ENCODE measurements around the gene ATP5F1D. TPM values are rescaled to one million over a fixed set of nuclear protein-coding genes. Genes with fewer than 3 reads are reported as not detected.
A peak's percentile ranks its signal among the peaks of the same experiment; 100 is the strongest.

Gene ATP5F1D
- total RNA-seq, 1 experiment from 2014 or later: 126 TPM

DNA sequence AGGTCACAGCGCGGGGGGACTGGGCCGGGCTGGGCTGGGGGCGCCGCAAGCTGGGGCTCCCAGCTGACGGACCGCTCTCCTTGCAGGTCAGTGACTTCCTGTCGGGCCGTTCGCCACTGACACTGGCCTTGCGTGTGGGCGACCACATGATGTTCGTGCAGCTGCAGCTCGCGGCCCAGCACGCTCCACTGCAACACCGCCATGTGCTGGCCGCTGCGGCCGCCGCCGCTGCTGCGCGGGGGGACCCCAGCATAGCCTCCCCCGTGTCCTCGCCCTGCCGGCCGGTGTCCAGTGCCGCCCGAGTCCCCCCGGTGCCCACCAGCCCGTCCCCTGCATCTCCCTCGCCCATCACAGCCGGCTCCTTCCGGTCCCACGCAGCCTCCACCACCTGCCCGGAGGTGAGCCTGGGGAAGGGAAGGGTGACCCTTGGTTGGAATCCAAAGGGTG is 12.6 kb downstream of the ATP5F1D start:
- peaks cover 17% of the 10 kb centered on the region for H3K36me3 ChIP-seq (ENCODE audit: control insufficient read depth, insufficient read depth, low read length)
- Mint-ChIP-seq H3K9me3 (ENCODE audit: unreplicated experiment) (no peaks in the 10 kb centered on the region), H3K27ac (ENCODE audit: unreplicated experiment) (peak overlapping the region; percentile 91), H3K27me3 (ENCODE audit: insufficient read depth, unreplicated experiment) (no peaks in the 10 kb centered on the region), H3K4me3 (ENCODE audit: unreplicated experiment) (peak overlapping the region; percentile 27), H3K4me1 (ENCODE audit: low read depth, unreplicated experiment) (peaks cover 12% of the 10 kb centered on the region), H3K36me3 (ENCODE audit: insufficient read depth, unreplicated experiment) (peaks cover 98% of the 10 kb centered on the region)
- no peaks in the 10 kb centered on the region for H3K27me3 ChIP-seq (replicated peaks; ENCODE audit: control insufficient read depth, insufficient read depth, low read length)
- ChIA-PET CTCF (interaction anchor here (1.8 to 2.2 kb wide), 2 partner anchors 10 to 12 kb away, joined by 22 to 37 read pairs; no protein-coding TSS in a partner anchor), POLR2A (interaction anchor here (1.0 to 2.3 kb wide), 3 partner anchors 10 to 15 kb away, joined by 6 to 61 read pairs (median 37); partner anchors contain the start of gene CIRBP)
- intact Hi-C loops (cut with micrococcal nuclease; ENCODE audit: unreplicated experiment): no loop called here
- no peaks in the 10 kb centered on the region for H3K9me3 ChIP-seq
- peak overlapping the region; percentile 1; the same call in 1 of the 2 replicates for H3K4me3 ChIP-seq (ENCODE audit: low read depth, low read length)
- BruUV-seq (replicated peaks): no TSS peak
- TF ChIP-seq, protein P1, sequence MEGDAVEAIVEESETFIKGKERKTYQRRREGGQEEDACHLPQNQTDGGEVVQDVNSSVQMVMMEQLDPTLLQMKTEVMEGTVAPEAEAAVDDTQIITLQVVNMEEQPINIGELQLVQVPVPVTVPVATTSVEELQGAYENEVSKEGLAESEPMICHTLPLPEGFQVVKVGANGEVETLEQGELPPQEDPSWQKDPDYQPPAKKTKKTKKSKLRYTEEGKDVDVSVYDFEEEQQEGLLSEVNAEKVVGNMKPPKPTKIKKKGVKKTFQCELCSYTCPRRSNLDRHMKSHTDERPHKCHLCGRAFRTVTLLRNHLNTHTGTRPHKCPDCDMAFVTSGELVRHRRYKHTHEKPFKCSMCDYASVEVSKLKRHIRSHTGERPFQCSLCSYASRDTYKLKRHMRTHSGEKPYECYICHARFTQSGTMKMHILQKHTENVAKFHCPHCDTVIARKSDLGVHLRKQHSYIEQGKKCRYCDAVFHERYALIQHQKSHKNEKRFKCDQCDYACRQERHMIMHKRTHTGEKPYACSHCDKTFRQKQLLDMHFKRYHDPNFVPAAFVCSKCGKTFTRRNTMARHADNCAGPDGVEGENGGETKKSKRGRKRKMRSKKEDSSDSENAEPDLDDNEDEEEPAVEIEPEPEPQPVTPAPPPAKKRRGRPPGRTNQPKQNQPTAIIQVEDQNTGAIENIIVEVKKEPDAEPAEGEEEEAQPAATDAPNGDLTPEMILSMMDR (IDR thresholded peaks at IDR 0.05; ENCODE audit: insufficient read depth in 1 of 2, low read depth in 1 of 2, low read length in 1 of 2, severe bottlenecking in 1 of 2, unreplicated experiment in 1 of 2): no peak
- peaks cover 42% of the 10 kb centered on the region for H3K4me1 ChIP-seq
- no peak for DNase-seq

DNA sequence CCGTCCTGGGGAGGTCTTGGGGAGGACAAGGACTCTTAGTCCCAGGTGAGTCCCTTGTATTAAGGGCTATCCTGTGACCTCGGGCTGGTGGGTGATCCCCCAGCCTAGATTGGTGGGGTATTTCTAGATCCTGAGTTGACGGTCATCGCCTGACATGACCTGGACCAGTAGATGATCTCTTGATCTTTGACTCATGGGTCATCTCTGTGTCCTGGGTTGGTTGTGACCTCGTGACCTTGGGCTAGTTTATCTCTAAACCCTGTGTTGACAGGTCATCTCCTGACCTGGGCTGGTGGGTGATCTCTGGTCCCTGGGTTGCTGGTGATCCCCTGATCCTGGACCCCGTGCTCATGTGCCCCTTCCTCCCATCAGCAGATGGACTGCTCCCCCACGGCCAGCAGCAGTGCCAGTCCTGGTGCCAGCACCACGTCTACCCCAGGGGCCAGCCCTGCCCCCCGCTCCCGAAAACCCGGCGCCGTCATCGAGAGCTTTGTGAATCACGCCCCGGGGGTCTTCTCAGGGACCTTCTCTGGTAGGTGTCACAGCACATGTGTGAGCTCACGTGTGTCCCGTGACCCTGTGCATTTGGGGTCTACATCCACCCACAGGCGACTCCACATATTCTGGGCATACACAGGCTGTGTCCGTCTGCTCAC is 13.1 kb downstream of the ATP5F1D start:
- Histone ChIP-seq H3K4me1 (peaks cover 45% of the 10 kb centered on the region), H3K9me3 (no peaks in the 10 kb centered on the region), H3K27me3 (replicated peaks; ENCODE audit: control insufficient read depth, insufficient read depth, low read length) (no peaks in the 10 kb centered on the region), H3K36me3 (ENCODE audit: control insufficient read depth, insufficient read depth, low read length) (peaks cover 17% of the 10 kb centered on the region), H3K4me3 (ENCODE audit: low read depth, low read length) (no peak overlapping the region)
- no TSS peak for BruUV-seq (replicated peaks)
- POLR2A ChIA-PET: interaction anchor here (2.3 to 3.4 kb wide), 3 partner anchors 11 to 14 kb away, joined by 18 to 61 read pairs (median 37); partner anchors contain the start of gene CIRBP
- H3K4me3 Mint-ChIP-seq (ENCODE audit: unreplicated experiment): peak overlapping the region; percentile 27
- intact Hi-C loops (cut with micrococcal nuclease; ENCODE audit: unreplicated experiment): no loop called here
- CTCF ChIA-PET: interaction anchor here (2.2 kb wide), 1 partner anchor 11 kb away, joined by 37 read pairs; no protein-coding TSS in a partner anchor
- no peaks in the 10 kb centered on the region for H3K27me3 Mint-ChIP-seq (ENCODE audit: insufficient read depth, unreplicated experiment)
- H3K27ac Mint-ChIP-seq (ENCODE audit: unreplicated experiment): no peak overlapping the region
- no peak for DNase-seq
- TF ChIP-seq, protein P1 (IDR thresholded peaks at IDR 0.05; ENCODE audit: insufficient read depth in 1 of 2, low read depth in 1 of 2, low read length in 1 of 2, severe bottlenecking in 1 of 2, unreplicated experiment in 1 of 2): no peak
- H3K36me3 Mint-ChIP-seq (ENCODE audit: insufficient read depth, unreplicated experiment): peaks cover 98% of the 10 kb centered on the region
- no peaks in the 10 kb centered on the region for H3K9me3 Mint-ChIP-seq (ENCODE audit: unreplicated experiment)
- peaks cover 12% of the 10 kb centered on the region for H3K4me1 Mint-ChIP-seq (ENCODE audit: low read depth, unreplicated experiment)

DNA sequence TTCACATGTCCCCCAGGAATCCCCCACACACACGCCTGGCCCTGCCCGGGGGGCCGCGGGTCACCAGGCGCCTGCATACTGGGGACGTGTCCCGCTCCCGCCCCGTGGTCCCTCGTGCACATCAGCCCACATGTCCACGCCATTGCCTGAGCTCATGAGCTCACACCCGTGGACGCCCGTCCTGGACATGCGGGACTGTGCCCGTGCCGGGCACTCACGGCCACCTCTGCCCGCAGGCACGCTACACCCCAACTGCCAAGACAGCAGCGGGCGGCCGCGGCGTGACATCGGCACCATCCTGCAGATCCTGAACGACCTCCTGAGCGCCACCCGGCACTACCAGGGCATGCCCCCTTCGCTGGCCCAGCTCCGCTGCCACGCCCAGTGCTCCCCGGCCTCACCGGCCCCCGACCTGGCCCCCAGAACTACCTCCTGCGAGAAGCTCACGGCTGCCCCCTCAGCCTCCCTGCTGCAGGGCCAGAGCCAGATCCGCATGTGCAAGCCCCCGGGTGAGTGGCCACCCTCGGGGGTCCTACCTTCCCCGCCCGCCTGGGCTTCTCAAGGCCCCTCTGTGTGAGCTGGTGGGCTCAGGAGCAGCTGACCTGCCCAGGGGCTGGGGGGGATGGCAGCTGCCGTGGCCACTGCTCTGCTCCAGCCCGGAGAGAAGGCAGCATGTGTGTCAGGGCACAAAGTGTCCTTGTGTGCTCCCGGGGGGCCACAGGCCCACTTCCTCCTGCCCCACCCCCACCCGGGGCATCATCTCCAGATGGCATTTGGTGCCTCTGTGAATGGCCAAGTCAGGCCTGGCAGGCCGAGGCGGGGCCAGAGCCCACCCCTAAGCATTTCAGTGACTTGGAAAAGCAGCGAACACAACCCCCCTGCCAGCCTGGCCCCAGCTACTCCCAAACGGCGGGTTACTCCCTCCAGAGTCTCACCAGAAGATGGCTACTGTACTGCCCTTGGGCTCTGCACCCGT is 13.9 kb downstream of the ATP5F1D start:
- BruUV-seq (replicated peaks): no TSS peak
- H3K36me3 Mint-ChIP-seq (ENCODE audit: insufficient read depth, unreplicated experiment): peaks cover 98% of the 10 kb centered on the region
- POLR2A ChIA-PET: interaction anchor here (0.6 to 3.4 kb wide), 3 partner anchors 11 to 299 kb away, joined by 3 to 18 read pairs (median 5); partner anchors contain the start of gene CIRBP
- Histone ChIP-seq H3K27me3 (replicated peaks; ENCODE audit: control insufficient read depth, insufficient read depth, low read length) (no peaks in the 10 kb centered on the region), H3K4me3 (ENCODE audit: low read depth, low read length) (no peak overlapping the region), H3K9me3 (no peaks in the 10 kb centered on the region), H3K36me3 (ENCODE audit: control insufficient read depth, insufficient read depth, low read length) (peaks cover 17% of the 10 kb centered on the region), H3K4me1 (peaks cover 53% of the 10 kb centered on the region)
- CTCF ChIA-PET: interaction anchor here (1.1 kb wide), 1 partner anchor 11 kb away, joined by 3 read pairs; no protein-coding TSS in a partner anchor
- H3K4me3 Mint-ChIP-seq (ENCODE audit: unreplicated experiment): peak overlapping the region; percentile 27
- no peak for DNase-seq
- TF ChIP-seq, protein P1 (IDR thresholded peaks at IDR 0.05; ENCODE audit: insufficient read depth in 1 of 2, low read depth in 1 of 2, low read length in 1 of 2, severe bottlenecking in 1 of 2, unreplicated experiment in 1 of 2): no peak
- H3K27ac Mint-ChIP-seq (ENCODE audit: unreplicated experiment): no peak overlapping the region
- intact Hi-C loops (cut with micrococcal nuclease; ENCODE audit: unreplicated experiment): no loop called here
- no peaks in the 10 kb centered on the region for H3K9me3 Mint-ChIP-seq (ENCODE audit: unreplicated experiment)
- H3K27me3 Mint-ChIP-seq (ENCODE audit: insufficient read depth, unreplicated experiment): no peaks in the 10 kb centered on the region
- peaks cover 12% of the 10 kb centered on the region for H3K4me1 Mint-ChIP-seq (ENCODE audit: low read depth, unreplicated experiment)
